Measurements from ENCODE around the gene NR3C1.

DNA sequence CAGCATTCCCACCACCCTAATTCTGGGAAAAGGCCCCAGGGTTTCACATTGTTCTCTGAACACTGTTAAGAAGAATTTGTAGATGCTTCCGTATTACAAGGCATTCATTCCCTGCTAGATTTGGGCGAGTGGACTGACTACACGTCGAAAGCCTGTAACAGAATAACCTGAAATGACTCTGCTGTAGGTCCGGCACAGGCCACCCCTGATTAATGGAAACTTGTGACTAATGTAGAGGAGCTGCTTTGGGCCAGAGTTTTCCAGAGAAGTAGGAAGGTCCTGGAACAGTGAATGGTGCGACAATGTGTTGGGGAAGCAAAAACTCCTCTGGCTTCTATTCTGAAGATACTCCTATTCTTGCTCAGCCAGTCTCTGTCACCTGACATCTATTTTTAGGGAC is 87.6 kb downstream of the NR3C1 start:
- TF ChIP-seq, protein P1, sequence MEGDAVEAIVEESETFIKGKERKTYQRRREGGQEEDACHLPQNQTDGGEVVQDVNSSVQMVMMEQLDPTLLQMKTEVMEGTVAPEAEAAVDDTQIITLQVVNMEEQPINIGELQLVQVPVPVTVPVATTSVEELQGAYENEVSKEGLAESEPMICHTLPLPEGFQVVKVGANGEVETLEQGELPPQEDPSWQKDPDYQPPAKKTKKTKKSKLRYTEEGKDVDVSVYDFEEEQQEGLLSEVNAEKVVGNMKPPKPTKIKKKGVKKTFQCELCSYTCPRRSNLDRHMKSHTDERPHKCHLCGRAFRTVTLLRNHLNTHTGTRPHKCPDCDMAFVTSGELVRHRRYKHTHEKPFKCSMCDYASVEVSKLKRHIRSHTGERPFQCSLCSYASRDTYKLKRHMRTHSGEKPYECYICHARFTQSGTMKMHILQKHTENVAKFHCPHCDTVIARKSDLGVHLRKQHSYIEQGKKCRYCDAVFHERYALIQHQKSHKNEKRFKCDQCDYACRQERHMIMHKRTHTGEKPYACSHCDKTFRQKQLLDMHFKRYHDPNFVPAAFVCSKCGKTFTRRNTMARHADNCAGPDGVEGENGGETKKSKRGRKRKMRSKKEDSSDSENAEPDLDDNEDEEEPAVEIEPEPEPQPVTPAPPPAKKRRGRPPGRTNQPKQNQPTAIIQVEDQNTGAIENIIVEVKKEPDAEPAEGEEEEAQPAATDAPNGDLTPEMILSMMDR (IDR thresholded peaks at IDR 0.05): no peak
- no peak for TF ChIP-seq POLR2A (IDR thresholded peaks at IDR 0.05)

Data from uterus (tissue), 2 donors.